NCI-H82 treated with DMSO at 0.1 percent for 48 hours (cell line): ENCODE data around the gene VPS13A.
"Not testable (repeated sequence)": the region's sequence is repeated elsewhere in the genome, so short reads cannot be mapped to it uniquely, and the experiment has no call there.

Experiments used
- DNase-seq: peaks from one replicate; lab custom pipeline; 2025; ENCODE audit not compliant: unreplicated experiment; lab: John Stamatoyannopoulos, UW

Gene VPS13A

DNA sequence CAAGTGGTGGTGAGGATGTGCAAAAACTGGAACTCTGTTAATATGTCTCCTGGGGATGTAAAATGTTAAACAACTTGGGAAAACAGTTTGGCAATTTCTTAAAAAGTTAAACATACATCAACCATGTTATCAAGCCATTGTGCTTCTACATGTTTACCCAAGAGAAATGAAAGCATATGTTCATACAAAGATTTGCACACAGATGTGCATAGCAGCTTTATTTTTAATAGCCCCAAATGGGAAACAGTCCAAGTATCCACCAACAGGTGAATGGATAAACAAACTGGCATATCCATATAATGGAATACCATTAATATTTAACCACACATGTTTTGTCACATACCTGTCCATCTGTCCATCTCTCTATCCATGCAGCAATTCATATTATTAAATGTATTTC is 6.2 kb downstream of the VPS13A start:
- no peak for DNase-seq

DNA sequence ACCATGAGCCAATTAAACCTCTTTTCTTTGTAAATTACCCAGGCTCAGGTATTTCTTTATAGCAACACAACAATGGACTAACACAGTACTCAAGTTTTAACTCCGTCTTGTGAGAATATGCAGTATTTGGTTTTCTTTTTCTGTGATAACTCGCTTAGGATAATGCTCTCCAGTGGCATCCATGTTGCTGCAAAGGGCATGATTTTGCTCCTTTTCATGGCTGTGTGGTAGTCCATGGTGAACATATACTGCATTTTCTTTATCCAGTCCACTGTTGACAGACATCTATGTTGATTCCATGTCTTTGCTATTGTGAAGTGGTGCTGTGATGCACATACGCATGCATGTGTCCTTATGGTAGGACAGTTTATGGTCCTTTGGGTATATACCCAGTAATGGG is 10.9 kb downstream of the VPS13A start:
- DNase-seq, result no peak

DNA sequence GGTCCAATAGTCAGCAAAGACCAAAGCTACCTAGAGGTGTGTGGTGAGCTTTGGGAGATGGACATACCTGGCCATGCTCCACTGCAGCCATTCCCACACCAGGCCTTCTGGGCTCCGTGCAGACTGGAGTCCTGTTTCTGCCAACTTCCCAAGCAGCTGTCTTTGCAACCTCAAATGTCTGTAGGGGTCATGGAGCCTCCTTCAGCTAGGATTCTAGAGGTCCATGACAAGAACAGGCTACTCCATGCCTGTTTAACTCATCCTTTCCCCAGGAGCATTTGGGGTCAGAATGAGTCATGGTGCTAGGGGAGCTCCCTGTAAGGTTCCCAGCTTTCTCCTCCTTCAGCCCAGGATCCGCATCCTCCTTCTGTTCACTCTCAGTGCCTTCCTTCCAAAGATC is 17.1 kb downstream of the VPS13A start:
- DNase-seq, result no peak

DNA sequence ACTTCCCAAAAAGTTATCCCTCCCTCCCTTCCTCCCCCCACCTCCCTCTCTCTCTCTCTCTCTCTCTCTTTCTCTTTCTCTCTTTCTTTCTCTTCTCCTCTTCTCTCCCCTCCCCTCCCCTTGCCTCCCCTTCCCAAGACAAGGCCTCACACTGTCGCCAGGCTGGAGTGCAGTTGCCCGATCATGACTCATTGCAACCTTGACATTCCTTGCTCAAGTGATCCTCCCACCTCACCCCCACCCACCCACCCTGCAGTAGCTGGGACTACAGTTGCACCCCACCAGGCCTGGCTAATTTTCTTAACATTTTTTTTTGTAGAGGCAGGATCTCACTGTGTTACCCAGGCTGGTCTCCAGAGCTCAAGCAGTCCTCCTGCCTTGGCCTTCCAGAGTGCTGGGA is 32.8 kb downstream of the VPS13A start:
- no peak for DNase-seq

DNA sequence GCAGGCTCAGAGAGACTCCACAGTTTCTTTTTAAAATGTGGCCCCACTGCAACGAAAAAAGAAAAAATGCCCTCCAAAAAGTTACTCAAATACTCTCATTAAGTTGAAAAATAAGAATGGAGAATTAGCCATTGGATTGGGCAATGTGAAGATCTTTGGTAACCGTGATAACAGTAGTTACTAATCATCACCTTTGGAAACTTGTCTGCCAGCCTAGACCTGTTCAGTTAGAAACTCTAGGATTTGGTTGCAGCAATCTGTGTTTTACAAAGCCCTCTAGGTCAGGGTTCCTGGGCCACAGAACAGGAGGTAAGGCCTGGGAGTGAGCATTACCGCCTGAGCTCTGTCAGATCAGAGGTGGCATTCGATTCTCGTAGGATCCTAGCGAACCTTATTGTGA is 34.2 kb downstream of the VPS13A start:
- DNase-seq, result no peak

DNA sequence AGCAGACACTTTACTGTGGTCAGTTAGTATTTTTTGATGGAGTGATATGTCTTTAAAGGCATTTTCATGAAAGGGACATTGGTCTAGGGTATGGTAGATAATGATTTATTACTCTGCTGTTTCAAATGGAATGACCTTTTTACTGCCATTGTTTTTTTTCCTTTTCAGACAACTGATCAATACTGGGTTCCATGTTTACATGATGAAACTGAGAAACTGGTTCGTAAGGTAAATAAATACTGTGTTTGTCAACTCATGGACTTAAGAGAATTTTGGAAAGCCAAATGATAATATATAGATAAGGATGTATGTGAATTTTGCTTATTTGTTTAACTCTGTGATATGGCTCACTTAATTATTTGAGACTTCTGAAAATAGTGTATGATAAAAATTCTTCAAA is 35.5 kb downstream of the VPS13A start:
- DNase-seq, result no peak

DNA sequence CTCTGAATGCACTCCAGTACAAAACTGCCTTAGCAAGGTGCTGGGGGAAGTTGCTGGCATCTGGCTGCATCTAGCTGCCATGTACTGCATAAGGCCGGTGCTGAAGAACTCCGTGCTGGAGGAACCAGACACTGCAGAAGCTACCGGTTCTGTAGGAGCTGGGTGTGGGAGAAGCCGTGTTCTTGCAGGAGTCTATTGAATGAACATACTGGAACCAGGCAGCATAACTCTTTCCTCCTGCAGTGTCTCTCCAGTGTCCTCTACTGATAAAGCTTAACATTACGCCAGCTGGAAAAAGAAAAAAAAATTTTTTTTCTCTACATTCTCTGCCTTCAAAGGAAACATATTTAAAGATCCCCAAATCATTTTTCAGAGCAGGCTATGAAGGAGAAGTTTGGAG is 38.5 kb downstream of the VPS13A start:
- DNase-seq, result no peak

DNA sequence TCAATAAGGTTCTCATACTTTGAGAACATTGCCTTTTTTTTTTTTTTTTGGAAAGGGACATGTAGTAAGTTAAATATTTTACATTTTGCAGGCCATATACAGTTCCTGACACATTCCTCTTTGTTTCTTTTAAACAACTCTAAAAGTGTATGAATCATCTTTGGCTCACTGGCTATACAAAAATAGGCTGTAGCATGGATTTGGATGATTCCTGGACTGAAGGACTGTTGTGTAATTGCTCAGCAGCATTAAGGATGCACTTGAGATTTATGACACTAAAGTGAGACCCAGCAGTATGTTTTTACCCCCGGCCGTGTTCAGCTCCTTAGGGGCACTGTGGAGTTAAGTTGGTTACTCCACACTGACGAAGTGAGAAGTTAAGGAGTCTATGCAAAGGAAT is 41.3 kb downstream of the VPS13A start:
- no peak for DNase-seq

DNA sequence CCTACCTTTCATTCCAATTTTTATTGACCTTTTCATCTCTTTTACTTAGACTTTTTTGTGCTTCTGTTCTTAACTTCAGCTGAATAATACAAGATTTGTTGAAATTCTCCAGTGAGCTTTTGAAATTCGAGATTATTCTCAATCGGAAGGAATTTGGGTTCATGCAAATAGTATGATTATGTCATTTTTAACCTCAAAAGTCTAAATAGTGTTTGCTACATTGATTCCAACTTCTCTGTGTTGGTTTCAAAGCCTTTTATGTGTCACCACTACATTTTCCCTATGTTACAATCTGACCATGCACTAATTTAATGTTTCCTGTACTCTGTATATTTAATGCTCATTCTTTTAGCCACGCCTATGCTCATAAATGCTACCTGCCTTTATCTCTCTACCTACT is 44.1 kb downstream of the VPS13A start:
- DNase-seq, result no peak

DNA sequence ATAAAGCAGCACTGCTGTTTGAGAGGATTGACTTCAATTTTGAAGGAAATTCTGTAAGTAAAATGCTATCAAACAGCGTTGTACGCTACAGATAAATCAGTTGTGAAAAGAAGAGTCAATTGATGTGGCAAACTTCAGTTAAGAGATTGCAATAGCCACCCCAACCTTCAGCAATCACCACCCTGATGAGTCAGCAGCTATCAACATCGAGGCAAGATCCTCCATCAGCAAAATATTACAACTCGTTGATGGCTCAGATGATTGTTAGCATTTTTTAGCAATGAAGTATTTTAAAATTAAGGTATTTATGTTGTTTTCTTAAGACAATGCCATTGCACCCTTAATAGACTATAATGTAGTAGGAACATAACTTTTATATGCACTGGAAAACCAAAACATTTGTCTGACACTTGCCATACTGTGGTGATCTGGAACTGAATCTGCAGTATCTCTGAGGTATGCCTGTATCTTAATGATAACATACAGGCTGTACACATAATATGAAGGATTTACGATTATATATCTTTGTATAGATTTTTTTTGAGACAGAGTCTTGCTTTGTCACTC is 47.5 kb downstream of the VPS13A start:
- DNase-seq, result no peak

DNA sequence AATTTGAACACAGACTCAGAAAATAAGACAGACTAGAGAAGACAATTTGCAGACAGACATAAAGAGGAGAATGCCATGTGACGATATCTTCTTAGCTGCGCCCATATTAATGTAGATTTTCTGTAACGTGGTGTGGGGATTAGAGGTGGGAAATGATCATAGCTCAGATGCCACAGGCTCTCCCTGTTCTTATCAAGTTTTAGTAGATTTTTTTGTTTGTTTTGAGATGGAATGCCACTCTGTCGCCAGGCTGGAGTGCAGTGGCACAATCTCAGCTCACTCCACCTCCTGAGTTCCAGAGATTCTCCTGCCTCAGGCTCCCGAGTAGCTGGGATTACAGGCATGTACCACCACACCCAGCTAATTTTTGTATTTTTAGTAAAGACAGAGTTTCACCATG is 59.4 kb downstream of the VPS13A start:
- DNase-seq, result no peak

DNA sequence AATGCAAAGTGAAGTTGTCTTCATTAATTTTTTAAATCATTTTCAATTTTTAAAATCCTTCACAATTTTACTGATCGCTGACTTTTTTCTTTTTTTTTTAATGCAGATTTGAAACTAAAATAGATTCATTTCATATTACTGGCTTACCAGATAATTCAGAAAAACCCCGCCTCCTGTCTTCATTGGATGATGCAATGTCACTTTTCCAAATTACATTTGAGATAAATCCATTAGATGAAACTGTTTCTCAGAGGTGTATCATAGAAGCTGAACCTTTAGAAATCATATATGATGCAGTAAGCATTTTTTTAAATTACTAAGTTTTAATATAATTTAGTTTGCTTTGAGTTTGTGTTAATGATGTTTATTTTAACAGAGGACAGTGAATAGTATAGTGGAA is 60.6 kb downstream of the VPS13A start:
- DNase-seq, result no peak

DNA sequence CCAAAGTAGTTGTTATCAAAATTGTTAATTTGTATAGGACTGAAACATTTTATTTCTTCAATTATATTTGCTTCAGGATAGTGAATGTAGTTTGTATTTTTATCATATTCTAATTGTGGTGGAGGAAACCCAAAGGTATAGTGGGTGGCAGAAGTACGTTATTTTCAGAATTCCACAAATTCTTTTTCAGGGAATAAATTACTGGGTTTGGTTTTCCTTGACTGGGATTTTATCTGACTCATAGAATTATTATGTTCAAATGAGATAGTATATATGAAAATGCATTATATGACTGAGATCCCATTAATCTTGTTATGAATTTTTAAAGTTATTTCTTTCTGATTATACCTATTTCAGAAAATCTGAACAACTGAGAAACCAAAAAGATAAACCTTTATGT is 73.7 kb downstream of the VPS13A start:
- no peak for DNase-seq

DNA sequence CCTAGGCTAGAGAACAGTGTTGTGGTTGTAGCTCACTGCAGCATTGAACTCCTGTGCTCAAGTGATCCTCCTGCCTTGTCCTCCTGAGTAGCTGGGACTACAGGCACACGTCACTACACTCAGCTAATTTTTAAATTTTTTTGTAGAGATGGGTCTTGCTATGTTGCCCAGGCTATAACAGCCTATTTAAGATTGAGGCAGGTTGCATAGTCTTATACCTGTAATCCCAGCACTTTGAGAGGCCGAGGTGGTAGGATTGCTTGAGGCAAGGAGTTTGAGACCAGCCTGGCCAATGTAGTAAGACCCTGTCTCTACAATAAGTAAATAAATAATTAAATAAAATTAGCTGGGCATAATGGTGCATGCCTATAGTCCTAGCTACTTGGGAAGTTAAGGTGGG is 79.9 kb downstream of the VPS13A start:
- DNase-seq, result no peak

DNA sequence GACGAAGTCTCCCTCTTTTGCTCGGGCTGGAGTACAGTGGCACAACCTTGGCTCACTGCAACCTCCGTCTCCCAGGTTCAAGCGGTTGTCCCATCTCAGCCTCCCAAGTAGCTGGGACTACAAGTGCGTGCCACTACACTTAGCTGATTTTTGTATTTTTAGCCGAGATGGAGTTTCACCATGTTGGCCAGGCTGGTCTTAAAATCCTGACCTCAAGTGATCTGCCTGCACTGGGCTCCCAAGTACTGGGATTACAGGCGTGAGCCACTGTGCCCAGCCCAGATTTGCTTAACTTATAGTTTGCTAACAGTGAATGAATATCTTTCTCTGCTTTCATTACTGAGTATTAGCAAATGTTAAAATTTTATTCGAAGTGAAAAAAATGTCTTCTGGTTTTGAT is 84.3 kb downstream of the VPS13A start:
- no peak for DNase-seq

DNA sequence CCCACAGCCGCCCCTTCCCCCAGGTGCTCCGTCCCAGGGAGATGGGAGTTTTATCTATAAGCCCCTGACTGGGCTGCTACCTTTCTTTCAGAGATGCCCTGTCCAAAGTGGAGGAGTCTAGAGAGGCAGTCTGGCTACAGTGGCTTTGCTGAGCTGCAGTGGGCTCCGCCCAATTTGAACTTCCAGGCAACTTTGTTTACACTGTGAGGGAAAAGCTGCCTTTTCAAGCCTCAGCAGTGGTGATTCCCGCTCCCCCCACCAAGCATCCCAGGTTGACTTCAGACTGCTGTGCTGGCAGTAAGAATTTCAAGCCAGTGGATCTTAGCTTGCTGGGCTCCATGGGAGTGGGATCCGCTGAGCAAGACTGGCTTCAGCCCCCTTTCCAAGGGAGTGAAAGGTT is 90.4 kb downstream of the VPS13A start:
- DNase-seq, result not testable (repeated sequence)

DNA sequence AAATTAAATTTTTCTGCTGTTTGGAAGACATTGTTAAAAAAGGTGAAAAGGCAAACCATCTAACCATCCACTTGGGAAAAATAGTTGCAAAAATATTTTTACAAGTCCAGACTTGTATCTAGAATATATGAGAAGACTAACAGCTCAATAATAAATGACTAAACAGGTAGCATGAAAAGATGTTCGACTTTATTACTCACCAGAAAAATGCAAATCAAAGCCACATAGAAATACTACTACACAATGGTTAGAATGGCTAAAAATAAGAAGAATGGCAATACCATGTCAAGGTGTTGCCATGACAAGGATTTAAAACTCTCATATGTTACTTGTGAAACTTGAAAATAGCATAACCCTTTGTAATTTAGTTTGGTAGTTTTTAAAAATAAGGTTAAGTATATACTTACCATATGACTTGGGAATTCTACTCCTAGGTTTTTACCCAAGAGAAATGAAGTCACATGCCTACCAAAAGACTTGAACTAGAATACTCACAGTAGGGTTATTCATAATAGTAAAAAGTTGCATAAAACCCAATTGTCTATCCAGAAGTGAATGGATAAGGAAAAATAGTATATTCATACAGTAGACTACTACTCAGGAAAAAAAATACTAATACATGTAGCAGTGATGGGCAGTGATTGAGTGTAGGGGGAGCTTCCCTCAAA is 93.8 kb downstream of the VPS13A start:
- DNase-seq, result no peak

DNA sequence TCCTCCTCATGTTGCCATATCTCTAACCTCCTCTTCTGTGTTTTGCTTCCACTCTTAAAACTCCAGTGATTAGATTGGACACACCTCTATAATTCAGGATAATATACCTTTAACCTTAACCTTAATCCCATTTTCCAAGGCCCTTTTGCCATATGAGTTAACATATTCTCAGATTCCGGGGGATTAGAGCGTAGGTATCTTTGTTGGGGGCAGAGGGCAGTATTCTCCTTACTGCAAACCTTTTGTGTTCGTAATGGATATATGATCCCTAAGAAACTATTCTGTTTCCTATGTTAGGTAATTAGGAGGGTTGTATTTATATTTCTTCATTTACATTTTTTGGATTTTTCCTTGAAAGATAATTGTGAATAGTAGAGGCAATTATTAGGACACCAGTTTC is 99.5 kb downstream of the VPS13A start:
- no peak for DNase-seq

DNA sequence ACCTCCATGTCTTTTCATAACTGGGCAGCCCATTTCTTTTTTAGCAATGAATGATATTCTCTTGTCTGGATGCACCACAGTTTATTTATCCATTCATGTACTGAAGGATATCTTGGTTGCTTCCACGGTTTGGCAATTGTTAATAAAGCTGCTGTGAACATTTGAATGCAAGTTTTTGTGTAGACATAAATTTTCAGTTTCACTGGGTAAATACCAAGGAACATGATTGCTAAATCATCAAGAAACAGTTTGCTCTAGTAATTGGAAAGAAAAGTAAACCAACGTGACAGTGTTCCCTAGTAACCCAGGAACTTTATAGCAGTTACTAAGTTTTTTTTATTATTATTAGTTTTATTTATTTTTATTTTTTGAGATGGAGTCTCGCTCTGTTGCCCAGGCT is 100.4 kb downstream of the VPS13A start:
- DNase-seq, result no peak

DNA sequence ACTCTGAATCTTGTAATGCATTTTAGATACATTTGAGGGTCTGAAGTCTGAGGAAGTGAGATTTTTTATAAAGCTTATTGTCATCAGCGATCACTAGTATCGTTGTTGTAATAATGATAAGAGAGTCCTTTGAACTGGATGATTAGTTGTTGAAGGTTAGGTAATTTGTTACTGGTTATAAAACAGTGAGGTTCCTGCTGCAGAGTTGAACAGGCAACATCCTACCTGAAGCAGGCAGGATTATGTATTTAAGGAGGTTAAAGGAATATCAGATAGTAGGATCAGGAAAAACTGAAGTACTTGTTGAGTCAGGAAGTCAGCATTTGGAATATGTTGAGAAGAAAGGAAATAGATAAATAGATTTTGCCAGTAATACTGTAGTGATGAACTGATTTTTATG is 106.7 kb downstream of the VPS13A start:
- DNase-seq, result no peak

DNA sequence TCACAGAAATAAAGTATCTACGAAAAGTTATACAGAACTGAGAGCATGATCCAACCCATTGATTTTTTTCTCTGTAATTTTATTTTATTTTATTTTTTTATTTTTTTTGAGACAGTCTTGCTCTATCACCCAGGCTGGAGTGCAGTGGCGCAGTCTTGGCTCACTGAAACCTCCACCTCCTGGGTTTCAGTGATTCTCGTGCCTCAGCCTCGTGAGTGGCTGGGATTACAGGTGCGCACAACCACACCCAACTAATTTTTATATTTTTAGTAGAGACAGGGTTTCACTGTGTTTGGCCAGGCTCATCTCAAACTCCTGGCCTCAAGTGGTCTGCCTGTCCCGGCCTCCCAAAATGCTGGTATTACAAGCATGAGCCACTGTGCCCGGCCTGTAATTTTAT is 107.3 kb downstream of the VPS13A start:
- no peak for DNase-seq

DNA sequence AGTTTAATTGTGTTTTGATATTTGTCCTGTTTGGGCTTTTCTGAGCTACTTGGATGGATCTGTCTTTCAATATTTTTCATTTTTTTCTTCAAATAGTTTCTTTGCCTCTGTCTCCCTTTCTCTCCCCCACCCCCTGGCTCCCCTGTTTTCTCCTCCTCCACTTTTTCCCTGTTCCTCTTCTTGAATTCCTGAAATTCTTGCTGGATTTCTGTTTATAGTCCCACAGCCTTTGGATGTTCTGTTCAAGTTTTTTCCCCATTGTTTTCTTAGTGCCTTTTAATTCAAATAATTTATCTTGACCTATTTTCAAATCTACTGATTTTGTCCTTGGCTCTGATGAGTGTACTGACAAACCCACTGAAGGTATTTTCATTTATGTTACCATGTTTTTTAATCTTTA is 113.0 kb downstream of the VPS13A start:
- DNase-seq, result no peak

DNA sequence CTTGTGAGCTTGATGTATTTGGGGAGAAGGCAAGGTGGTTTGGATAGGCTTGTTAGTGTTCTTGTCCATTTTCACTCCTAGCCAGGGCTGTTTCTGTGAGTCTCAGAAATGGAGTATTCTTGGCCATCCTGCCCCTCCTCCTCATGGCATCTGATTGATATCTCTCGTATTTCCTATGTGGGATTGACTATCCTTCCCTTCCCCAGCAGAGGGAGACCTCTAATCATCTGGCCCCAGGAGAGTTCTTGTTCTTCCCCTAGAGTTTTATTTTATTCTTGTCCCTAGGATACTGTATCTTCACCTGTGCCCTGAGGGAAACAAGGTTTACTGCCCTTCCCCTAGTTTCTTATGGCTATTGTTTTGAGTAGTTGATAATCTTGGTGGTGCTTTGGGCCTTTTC is 114.4 kb downstream of the VPS13A start:
- no peak for DNase-seq
